ENCODE data around the gene VMAC. TPM values are rescaled to one million over a fixed set of nuclear protein-coding genes. Genes with fewer than 3 reads are reported as not detected.

VMAC gene
- total RNA-seq, 4 donors from 2014 or later, result 2.0 to 10.4 (median 4.6) TPM

GRCh38 chr19:5917431-5918107 lies 12.9 kb downstream of the VMAC start:
- TF ChIP-seq CTCF (IDR thresholded peaks at IDR 0.05), result no peak

GRCh38 chr19:5918463-5919079 lies 13.9 kb downstream of the VMAC start:
- DNase-seq (ENCODE audit: low spot score) (no peak), ATAC-seq (ENCODE audit: low FRiP score) (no peak)
- no peak for TF ChIP-seq CTCF (IDR thresholded peaks at IDR 0.05)

More at GRCh38 chr19:5917431-5918107, 12.9 kb downstream of the VMAC start:
- ATAC-seq (ENCODE audit: low FRiP score) (no peak), DNase-seq (ENCODE audit: low spot score) (no peak)

GRCh38 chr19:5921516-5922160 lies 17.0 kb downstream of the VMAC start:
- ATAC-seq (ENCODE audit: low FRiP score) (no peak), DNase-seq (ENCODE audit: low spot score) (no peak)
- no peak for TF ChIP-seq CTCF (IDR thresholded peaks at IDR 0.05)

- ATAC-seq (ENCODE audit: low FRiP score) (no peak), DNase-seq (ENCODE audit: low spot score) (no peak)
- no peak for TF ChIP-seq CTCF (IDR thresholded peaks at IDR 0.05)
These were observed 17.5 kb downstream of the VMAC start for GRCh38 chr19:5922161-5922545.

GRCh38 chr19:5923356-5923755 lies 18.7 kb downstream of the VMAC start:
- DNase-seq (ENCODE audit: low spot score) (no peak), ATAC-seq (ENCODE audit: low FRiP score) (no peak)

GRCh38 chr19:5925830-5926427 lies 21.3 kb downstream of the VMAC start:
- ATAC-seq (ENCODE audit: low FRiP score) (no peak), DNase-seq (ENCODE audit: low spot score) (no peak)
- TF ChIP-seq CTCF (IDR thresholded peaks at IDR 0.05), result no peak

More at GRCh38 chr19:5923356-5923755, 18.7 kb downstream of the VMAC start:
- TF ChIP-seq CTCF (IDR thresholded peaks at IDR 0.05), result no peak
